A673 (cell line): ENCODE data around the gene TCEAL5. TPM values are rescaled to one million over a fixed set of nuclear protein-coding genes. Genes with fewer than 3 reads are reported as not detected.

Source experiments
- Bru-seq: library from RNA; stranded (reverse); fragments of 400-500 nt; gene quantifications from one replicate; lab custom pipeline; 2021; lab: Mats Ljungman, UMichigan
- BruChase-seq, 2 experiments: library from RNA; stranded (reverse); fragments of 400-500 nt; gene quantifications; one replicate each; lab custom pipeline; 2021; lab: Mats Ljungman, UMichigan
- BruUV-seq: library from RNA; stranded (reverse); fragments of 400-500 nt; replicated peaks from 2 replicates; lab custom pipeline; 2021; lab: Mats Ljungman, UMichigan
- CTCF ChIA-PET: fragments of 300-600 bp; sonication (Branson Sonifier 250); formaldehyde crosslinking; loops from one replicate; lab custom pipeline; 2022; ENCODE audit warnings: antibody characterized with exemption; lab: Charles Lee
- POLR2A ChIA-PET: fragments of 300-600 bp; sonication (Branson Sonifier 250); formaldehyde crosslinking; loops from one replicate; lab custom pipeline; 2022; ENCODE audit warnings: antibody characterized with exemption; ENCODE audit not compliant: low non-redundant PET; lab: Charles Lee
- DNase-seq: peaks from one replicate; pipeline ENCODE4 v3.0.0-alpha.2; 2015; ENCODE audit warnings: low spot score
- H3K27ac ChIP-seq: fragments of 200-600 bp; sonication (generic); 2 replicates; pipeline ENCODE4 v1.5.1; 2016; ENCODE audit warnings: mixed run types, low read depth, mild to moderate bottlenecking, mixed read lengths, antibody characterized with exemption, low read length; ENCODE audit not compliant: poor library complexity, severe bottlenecking
- H3K27me3 ChIP-seq: fragments of 200-600 bp; sonication (generic); replicated peaks from 2 replicates; pipeline ENCODE4 v1.6.1; 2017; ENCODE audit warnings: mixed run types, low read depth, mild to moderate bottlenecking, mixed read lengths, antibody characterized with exemption, low read length; ENCODE audit not compliant: insufficient read depth, poor library complexity
- H3K36me3 ChIP-seq: fragments of 200-600 bp; sonication (generic); 2 replicates; pipeline ENCODE4 v1.6.1; 2016; ENCODE audit warnings: mixed run types, mild to moderate bottlenecking, mixed read lengths, antibody characterized with exemption, low read length; ENCODE audit not compliant: insufficient read depth, poor library complexity, severe bottlenecking
- H3K4me1 ChIP-seq: fragments of 200-600 bp; sonication (generic); 2 replicates; pipeline ENCODE4 v1.6.1; 2017; ENCODE audit warnings: mixed run types, mild to moderate bottlenecking, mixed read lengths, antibody characterized with exemption, low read length; ENCODE audit not compliant: insufficient read depth, poor library complexity, severe bottlenecking
- H3K4me3 ChIP-seq: fragments of 200-600 bp; sonication (generic); 2 replicates; pipeline ENCODE4 v1.5.1; 2016; ENCODE audit warnings: low read depth, mixed run types, mild to moderate bottlenecking, mixed read lengths, low read length; ENCODE audit not compliant: poor library complexity, severe bottlenecking
- H3K9me3 ChIP-seq: fragments of 200-600 bp; sonication (generic); 2 replicates; pipeline ENCODE4 v1.6.1; 2016; ENCODE audit warnings: mixed run types, low read depth, mild to moderate bottlenecking, mixed read lengths, antibody characterized with exemption, low read length; ENCODE audit not compliant: poor library complexity, severe bottlenecking
- EZH2 ChIP-seq: fragments of 200-600 bp; sonication (generic); IDR thresholded peaks from 2 replicates; pipeline ENCODE4 v1.6.1; 2017; ENCODE audit warnings: borderline replicate concordance, low read depth, mild to moderate bottlenecking, mixed read lengths, antibody characterized with exemption, low read length; ENCODE audit not compliant: poor library complexity, severe bottlenecking
- intact Hi-C: fragments of 100-400 bp; cut with micrococcal nuclease; formaldehyde crosslinking; loops from one replicate; pipeline ENCODE4 v1.10.0; 2022; ENCODE audit not compliant: unreplicated experiment
- long read RNA-seq: library from polyadenylated mRNA; stranded (forward); transcript quantifications from one replicate; pipeline ENCODE4 v2.0.0, GENCODE V29; 2022
- total RNA-seq: library from RNA; stranded (reverse); gene quantifications from 2 replicates; pipeline ENCODE4 v1.2.3, GENCODE V29; 2021
- TF ChIP-seq, protein P1 (sequence below): fragments of 300-800, 200-600 bp; sonication (generic); conservative IDR thresholded peaks from 2 replicates; pipeline ENCODE4 v1.5.1; 2017; ENCODE audit warnings: low read depth, mild to moderate bottlenecking, antibody characterized with exemption, low read length, moderate library complexity, mixed read lengths

Gene TCEAL5
- total RNA-seq (0.26 and 0.58 TPM in 2 replicates), Bru-seq, nascent RNA (percentile 33 among the genes with signal in this experiment), BruChase-seq, experiment 1, labeled RNA remaining after a 2-hour chase (percentile 33 among the genes with signal in this experiment), BruChase-seq, experiment 2, labeled RNA remaining after a 6-hour chase (percentile 33 among the genes with signal in this experiment)
- long read RNA-seq, result 0 reads

- BruUV-seq, result no TSS peak
Observed at GRCh38 chrX:103276581-103277002, at the start of gene TCEAL5. Gene TCEAL5, minus strand, starts transcription at chrX:103276750. Its CDS starts 2,187 bp downstream, at chrX:103274563.

GRCh38 chrX:103311399-103311780 lies 34.8 kb upstream of the TCEAL5 start:
- no peak for DNase-seq
- H3K4me3 ChIP-seq, result no peak overlapping the region

More at GRCh38 chrX:103276581-103277002, at the start of gene TCEAL5:
- no peak within 1 kb of the TSS for H3K4me3 ChIP-seq
- TF ChIP-seq, protein P1, sequence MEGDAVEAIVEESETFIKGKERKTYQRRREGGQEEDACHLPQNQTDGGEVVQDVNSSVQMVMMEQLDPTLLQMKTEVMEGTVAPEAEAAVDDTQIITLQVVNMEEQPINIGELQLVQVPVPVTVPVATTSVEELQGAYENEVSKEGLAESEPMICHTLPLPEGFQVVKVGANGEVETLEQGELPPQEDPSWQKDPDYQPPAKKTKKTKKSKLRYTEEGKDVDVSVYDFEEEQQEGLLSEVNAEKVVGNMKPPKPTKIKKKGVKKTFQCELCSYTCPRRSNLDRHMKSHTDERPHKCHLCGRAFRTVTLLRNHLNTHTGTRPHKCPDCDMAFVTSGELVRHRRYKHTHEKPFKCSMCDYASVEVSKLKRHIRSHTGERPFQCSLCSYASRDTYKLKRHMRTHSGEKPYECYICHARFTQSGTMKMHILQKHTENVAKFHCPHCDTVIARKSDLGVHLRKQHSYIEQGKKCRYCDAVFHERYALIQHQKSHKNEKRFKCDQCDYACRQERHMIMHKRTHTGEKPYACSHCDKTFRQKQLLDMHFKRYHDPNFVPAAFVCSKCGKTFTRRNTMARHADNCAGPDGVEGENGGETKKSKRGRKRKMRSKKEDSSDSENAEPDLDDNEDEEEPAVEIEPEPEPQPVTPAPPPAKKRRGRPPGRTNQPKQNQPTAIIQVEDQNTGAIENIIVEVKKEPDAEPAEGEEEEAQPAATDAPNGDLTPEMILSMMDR, result no peak
- TF ChIP-seq EZH2, result no peak
- peaks cover 27% of the 10 kb centered on the region for H3K27me3 ChIP-seq
- CTCF ChIA-PET, result no interaction called here
- DNase-seq, result no peak
- H3K9me3 ChIP-seq, result no peaks in the 10 kb centered on the region
- H3K4me1 ChIP-seq, result no peaks in the 10 kb centered on the region
- intact Hi-C loops, result no loop called here
- POLR2A ChIA-PET, result interaction anchor here (0.6 kb wide), 1 partner anchor 1519 kb away, joined by 3 read pairs; no protein-coding TSS in a partner anchor
- H3K36me3 ChIP-seq, result no peaks in the 10 kb centered on the region
- H3K27ac ChIP-seq, result no peak within 1 kb of the TSS

GRCh38 chrX:103310555-103311398 lies 34.2 kb upstream of the TCEAL5 start, which contains the start of gene BEX2:
Gene BEX2, minus strand, starts transcription at chrX:103310990. Its CDS starts 1,014 bp downstream, at chrX:103309976.
- ChIA-PET CTCF (no interaction called here), POLR2A (no interaction called here)
- intact Hi-C loops, result no loop called here
- Histone ChIP-seq H3K4me3 (peak within 1 kb of the TSS; percentile 61), H3K27me3 (no peaks in the 10 kb centered on the region), H3K9me3 (no peaks in the 10 kb centered on the region), H3K27ac (peak within 1 kb of the TSS; percentile 27), H3K4me1 (no peaks in the 10 kb centered on the region), H3K36me3 (no peaks in the 10 kb centered on the region)
- peak; percentile 78 for DNase-seq
- BruUV-seq, result no TSS peak
- TF ChIP-seq EZH2, result no peak
- TF ChIP-seq, protein P1, result no peak

More at GRCh38 chrX:103311399-103311780, 34.8 kb upstream of the TCEAL5 start:
- Histone ChIP-seq H3K36me3 (no peaks in the 10 kb centered on the region), H3K4me1 (no peaks in the 10 kb centered on the region), H3K27me3 (no peaks in the 10 kb centered on the region), H3K9me3 (no peaks in the 10 kb centered on the region), H3K27ac (no peak overlapping the region)
- BruUV-seq, result no TSS peak
- POLR2A ChIA-PET, result no interaction called here
- CTCF ChIA-PET, result no interaction called here
- TF ChIP-seq, protein P1, result no peak
- no peak for TF ChIP-seq EZH2
- intact Hi-C loops, result no loop called here
